IMR-90 (cell line): ENCODE results near the gene SDCCAG8. TPM values are rescaled to one million over a fixed set of nuclear protein-coding genes. Genes with fewer than 3 reads are reported as not detected.

Experiments used
- ATAC-seq: fragments of 200-7000 bp; cut with Tn5 transposase; 2 replicates; pipeline ENCODE4 v1.9.1; 2020; ENCODE audit warnings: low read depth, mild to moderate bottlenecking, moderate library complexity
- BruUV-seq: library from RNA; stranded (reverse); fragments of 400-500 nt; replicated peaks from 2 replicates; lab custom pipeline; 2021; lab: Mats Ljungman, UMichigan
- CTCF ChIA-PET: fragments of 300-600 bp; formaldehyde crosslinking; extraction: SDS; loops from one replicate; lab custom pipeline; 2021; ENCODE audit warnings: antibody characterized with exemption; lab: Yijun Ruan, JAX
- POLR2A ChIA-PET: fragments of 300-600 bp; sonication (Branson Sonifier 250); formaldehyde crosslinking; loops from one replicate; lab custom pipeline; 2022; ENCODE audit warnings: antibody characterized with exemption; ENCODE audit not compliant: unreplicated experiment; lab: Charles Lee
- DNase-seq: peaks from one replicate; pipeline ENCODE4 v3.0.0; 2013
- H2AFZ ChIP-seq: replicated peaks from 2 replicates; pipeline ENCODE3; 2013; ENCODE audit warnings: low read length, mild to moderate bottlenecking; ENCODE audit not compliant: poor library complexity
- H2AK5ac ChIP-seq: 2 replicates; pipeline ENCODE4 v1.6.1; 2013; ENCODE audit warnings: low read depth, low read length, inconsistent platforms
- H2AK9ac ChIP-seq: replicated peaks from 2 replicates; pipeline ENCODE3; 2013; ENCODE audit warnings: mild to moderate bottlenecking, low read depth, low read length, moderate library complexity; ENCODE audit not compliant: poor library complexity
- H2BK120ac ChIP-seq: 2 replicates; pipeline ENCODE4 v1.6.1; 2013; ENCODE audit warnings: low read depth, low read length, inconsistent platforms
- H2BK15ac ChIP-seq: 3 replicates; pipeline ENCODE4 v1.6.1; 2013; ENCODE audit warnings: low read depth, low read length, inconsistent platforms
- H2BK20ac ChIP-seq: 2 replicates; pipeline ENCODE4 v1.6.1; 2013; ENCODE audit warnings: low read depth, mild to moderate bottlenecking, inconsistent platforms, low read length, moderate library complexity
- H2BK5ac ChIP-seq: 2 replicates; pipeline ENCODE4 v1.6.1; 2013; ENCODE audit warnings: mild to moderate bottlenecking, low read depth, low read length, inconsistent platforms; ENCODE audit not compliant: poor library complexity, severe bottlenecking
- H3K14ac ChIP-seq: replicated peaks from 2 replicates; pipeline ENCODE4 v1.6.1; 2013; ENCODE audit warnings: low read depth, low read length, inconsistent platforms
- H3K18ac ChIP-seq: 2 replicates; pipeline ENCODE4 v1.6.1; 2013; ENCODE audit warnings: low read depth, low read length, control low read depth
- H3K23ac ChIP-seq: 2 replicates; pipeline ENCODE4 v1.6.1; 2013; ENCODE audit warnings: low read depth, low read length, inconsistent platforms
- H3K27ac ChIP-seq: 2 replicates; pipeline ENCODE4 v1.5.1; 2013; ENCODE audit warnings: mild to moderate bottlenecking, control low read depth, low read length; ENCODE audit not compliant: insufficient read depth
- H3K27me3 ChIP-seq: 2 replicates; pipeline ENCODE4 v1.6.1; 2013; ENCODE audit warnings: low read length; ENCODE audit not compliant: control insufficient read depth, insufficient read depth
- H3K36me3 ChIP-seq: 2 replicates; pipeline ENCODE4 v1.6.1; 2013; ENCODE audit warnings: low read length, mixed read lengths; ENCODE audit not compliant: control insufficient read depth, insufficient read depth
- H3K4ac ChIP-seq: 2 replicates; pipeline ENCODE4 v1.6.1; 2013; ENCODE audit warnings: low read depth, low read length, inconsistent platforms
- H3K4me1 ChIP-seq: 2 replicates; pipeline ENCODE4 v1.6.1; 2013; ENCODE audit warnings: low read length, mixed read lengths; ENCODE audit not compliant: control insufficient read depth, insufficient read depth
- H3K4me2 ChIP-seq: 2 replicates; pipeline ENCODE4 v1.6.1; 2013; ENCODE audit warnings: low read depth, mild to moderate bottlenecking, control low read depth, low read length, moderate library complexity
- H3K4me3 ChIP-seq: 2 replicates; pipeline ENCODE4 v1.5.1; 2013; ENCODE audit warnings: low read depth, mild to moderate bottlenecking, control low read depth, low read length, moderate library complexity; ENCODE audit not compliant: insufficient read depth
- H3K56ac ChIP-seq: 2 replicates; pipeline ENCODE4 v1.6.1; 2013; ENCODE audit warnings: low read length, inconsistent platforms; ENCODE audit not compliant: insufficient read depth; ENCODE audit errors: extremely low read depth
- H3K79me1 ChIP-seq, 2 experiments: 2 replicates each; pipeline ENCODE4 v1.6.1; 2013; ENCODE audit warnings: low read length in 2 of 2, inconsistent platforms in 1 of 2, low read depth in 1 of 2
- H3K9ac ChIP-seq: 2 replicates; pipeline ENCODE4 v1.6.1; 2013; ENCODE audit warnings: low read depth, low read length, control low read depth
- H3K9me1 ChIP-seq: 2 replicates; pipeline ENCODE4 v1.6.1; 2013; ENCODE audit warnings: low read length, inconsistent platforms; ENCODE audit not compliant: insufficient read depth
- H3K9me3 ChIP-seq: 2 replicates; pipeline ENCODE4 v1.6.1; 2013; ENCODE audit warnings: low read length; ENCODE audit not compliant: control insufficient read depth, insufficient read depth
- H4K20me1 ChIP-seq: 2 replicates; pipeline ENCODE4 v1.6.1; 2013; ENCODE audit warnings: low read length, inconsistent platforms; ENCODE audit not compliant: insufficient read depth
- H4K5ac ChIP-seq: 2 replicates; pipeline ENCODE4 v1.6.1; 2013; ENCODE audit warnings: mild to moderate bottlenecking, low read depth, low read length, control low read depth
- H4K8ac ChIP-seq, 2 experiments: 2 replicates each; pipeline ENCODE4 v1.6.1; 2013; ENCODE audit warnings: low read depth in 2 of 2, low read length in 2 of 2, control low read depth in 1 of 2, inconsistent platforms in 1 of 2
- H4K91ac ChIP-seq: 2 replicates; pipeline ENCODE4 v1.6.1; 2013; ENCODE audit warnings: low read depth, low read length, inconsistent platforms; ENCODE audit not compliant: insufficient read depth
- FOS ChIP-seq: fragments of 150-350 bp; IDR thresholded peaks from 2 replicates; pipeline ENCODE4 v1.6.1; 2016; ENCODE audit warnings: low read depth, low read length
- MAFK ChIP-seq: IDR thresholded peaks from 2 replicates; pipeline ENCODE4 v1.6.1; 2012; ENCODE audit warnings: low read depth, low read length, improper control_type of control experiment
- POLR2A ChIP-seq: IDR thresholded peaks from 2 replicates; pipeline ENCODE4 v1.6.1; 2012; ENCODE audit warnings: mild to moderate bottlenecking, low read depth, low read length
- RFX5 ChIP-seq: IDR thresholded peaks from 2 replicates; pipeline ENCODE4 v1.8.0; 2012; ENCODE audit warnings: low read depth, mild to moderate bottlenecking, low read length, moderate library complexity
- USF2 ChIP-seq: fragments of 150-350 bp; IDR thresholded peaks from 2 replicates; pipeline ENCODE4 v1.6.1; 2017; ENCODE audit warnings: mild to moderate bottlenecking, antibody characterized with exemption, low read length, low read depth
- WGBS, 2 experiments: methylation state at CpG; one replicate each; pipeline versions ENCODE4 v1.1.5 to v1.1.7; 2013; ENCODE audit warnings: missing lambda C conversion rate in 2 of 2; ENCODE audit not compliant: insufficient read length in 1 of 2; ENCODE audit errors: extremely low coverage in 2 of 2; 5-methylcytosine and 5-hydroxymethylcytosine counted together
- dilution Hi-C: fragments of 300-500 bp; cut with HindIII; formaldehyde crosslinking; loops from one replicate; pipeline ENCODE4 v1.14.3; 2018; ENCODE audit warnings: low sequenced_read_pairs; ENCODE audit not compliant: unreplicated experiment
- in situ Hi-C: fragments of 300-500 bp; cut with MboI; formaldehyde crosslinking; loops from 3 replicates; pipeline ENCODE4 v1.14.3; 2019; ENCODE audit warnings: low sequenced_read_pairs, inconsistent platforms, mixed read lengths
- intact Hi-C: fragments of 100-400 bp; cut with micrococcal nuclease; formaldehyde crosslinking; loops from 2 replicates; pipeline ENCODE4 v1.10.0; 2022
- polyA plus RNA-seq, 3 experiments: library from polyadenylated mRNA; depleted of rRNA; stranded (reverse); fragments of >200 nt; gene quantifications; 2 replicates each; pipeline ENCODE4 v1.2.3, GENCODE V29; 2012; ENCODE audit warnings: low replicate concordance in 1 of 3
- total RNA-seq: library from RNA; depleted of rRNA; stranded (reverse); fragments of >200 nt; gene quantifications from 2 replicates; pipeline ENCODE4 v1.2.3, GENCODE V29; 2012

The SDCCAG8 gene
- total and polyA plus RNA-seq, 2 of the 4 experiments (the other 2 are of a cell fraction): 25.2 to 46.8 TPM

GRCh38 chr1:243499248-243499647, 243.4 kb downstream of the SDCCAG8 start:
- no peak overlapping the region for H4K8ac ChIP-seq
- peaks cover 16% of the 10 kb centered on the region for H3K4me1 ChIP-seq
- 83% methylated on average over 1 of the region's 4 CpGs; no CpG with 5 or more reads in 1 of the 2 experiments for WGBS, 2 experiments
- peaks cover 3 to 9% of the 10 kb centered on the region in 2 experiments; a peak in 2 of 4 replicates for H3K79me1 ChIP-seq
- no peaks in the 10 kb centered on the region for H3K9me3 ChIP-seq
- no TSS peak for BruUV-seq
- POLR2A ChIA-PET: no interaction called here
- H3K18ac ChIP-seq: no peak overlapping the region
- DNase-seq (no peak), ATAC-seq (no peak)
- no peak overlapping the region for H2BK120ac ChIP-seq
- no peak overlapping the region for H3K9ac ChIP-seq
- no peak overlapping the region for H2AK5ac ChIP-seq
- no peak overlapping the region for H3K27ac ChIP-seq
- H2AK9ac ChIP-seq: no peak overlapping the region
- no peak overlapping the region for H3K56ac ChIP-seq
- no peaks in the 10 kb centered on the region for H4K20me1 ChIP-seq
- no peak overlapping the region for H2AFZ ChIP-seq
- no peak overlapping the region for H3K4ac ChIP-seq
- H2BK15ac ChIP-seq: no peak overlapping the region
- no peak for TF ChIP-seq RFX5
- TF ChIP-seq MAFK: no peak
- TF ChIP-seq USF2: no peak
- no peak for TF ChIP-seq FOS
- TF ChIP-seq POLR2A: no peak
- H3K27me3 ChIP-seq: no peaks in the 10 kb centered on the region
- intact Hi-C loops (no loop called here), dilution Hi-C loops (no loop called here), in situ Hi-C loops (loop anchor here (25.0 kb wide), 1 partner anchor 788 kb away; no protein-coding TSS in a partner anchor)
- no peak overlapping the region for H2BK5ac ChIP-seq
- H3K4me3 ChIP-seq: no peak overlapping the region
- no peak overlapping the region for H4K5ac ChIP-seq
- H3K9me1 ChIP-seq: peaks cover 3% of the 10 kb centered on the region
- H3K23ac ChIP-seq: no peak overlapping the region
- peaks cover 3% of the 10 kb centered on the region; the same call in 1 of the 2 replicates for H3K36me3 ChIP-seq
- CTCF ChIA-PET: no interaction called here
- H3K14ac ChIP-seq: no peak overlapping the region
- H3K4me2 ChIP-seq: no peak overlapping the region
- H2BK20ac ChIP-seq: no peak overlapping the region
- H4K91ac ChIP-seq: no peak overlapping the region
